ENCODE results near the gene PBX2.
"Not testable (repeated sequence)": the region's sequence is repeated elsewhere in the genome, so short reads cannot be mapped to it uniquely, and the experiment has no call there.

PBX2 gene

DNA sequence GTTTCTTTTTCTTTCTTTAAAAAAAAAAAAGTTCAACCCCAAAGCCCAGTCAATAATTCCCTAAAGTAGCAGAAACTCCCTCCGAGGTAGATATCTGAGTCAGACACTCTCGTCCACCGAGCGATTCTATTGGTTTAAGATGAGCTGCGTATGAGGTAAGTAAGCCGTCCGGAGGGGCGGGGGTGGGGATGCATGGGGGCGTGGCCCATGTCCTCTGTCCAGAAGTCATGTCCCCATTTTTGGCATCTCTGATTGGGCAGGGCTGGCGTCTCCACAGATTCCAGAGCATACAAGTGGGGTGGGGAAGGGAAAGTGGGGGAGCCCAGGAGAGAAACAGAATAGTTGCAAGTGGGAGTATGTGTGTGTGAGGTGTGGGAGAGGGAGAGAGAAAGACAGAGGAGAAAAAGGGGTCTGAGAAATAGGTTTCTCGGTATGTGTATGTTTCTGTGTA is 4.3 kb downstream of the PBX2 start:
- not testable (repeated sequence) for DNase-seq

DNA sequence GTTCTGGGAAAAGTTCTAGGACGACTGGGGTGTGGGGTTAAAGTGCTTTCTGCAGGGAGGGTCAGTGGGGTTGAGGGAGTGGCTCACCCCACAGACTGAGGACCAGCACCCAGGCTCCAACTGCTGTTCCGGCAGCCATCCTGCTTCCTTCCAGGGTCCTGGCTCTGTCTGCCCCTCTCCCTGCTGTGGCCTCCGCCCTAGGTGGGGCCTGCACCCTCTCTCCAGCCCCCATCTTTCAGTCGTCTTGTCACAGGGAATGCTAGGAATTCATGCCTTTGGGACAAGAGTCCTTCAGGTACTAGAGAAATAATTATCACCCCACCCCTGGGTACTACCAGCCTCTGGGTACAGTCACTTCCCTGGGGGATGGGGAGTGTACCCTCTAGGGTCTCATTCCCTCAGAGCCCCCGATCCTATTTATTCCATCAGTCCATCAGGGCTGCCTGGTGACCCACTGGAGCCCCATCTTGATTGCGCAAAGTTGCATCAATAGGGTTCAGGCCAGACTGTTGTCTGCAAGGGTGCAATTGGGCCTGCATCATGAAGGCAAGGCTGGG is 5.8 kb downstream of the PBX2 start, which contains the start of gene AGER:
Gene AGER, minus strand, starts transcription at position 170 of the 557 bp plus-strand sequence. Its CDS starts 31 bp downstream, at position 139.
- DNase-seq: no peak

DNA sequence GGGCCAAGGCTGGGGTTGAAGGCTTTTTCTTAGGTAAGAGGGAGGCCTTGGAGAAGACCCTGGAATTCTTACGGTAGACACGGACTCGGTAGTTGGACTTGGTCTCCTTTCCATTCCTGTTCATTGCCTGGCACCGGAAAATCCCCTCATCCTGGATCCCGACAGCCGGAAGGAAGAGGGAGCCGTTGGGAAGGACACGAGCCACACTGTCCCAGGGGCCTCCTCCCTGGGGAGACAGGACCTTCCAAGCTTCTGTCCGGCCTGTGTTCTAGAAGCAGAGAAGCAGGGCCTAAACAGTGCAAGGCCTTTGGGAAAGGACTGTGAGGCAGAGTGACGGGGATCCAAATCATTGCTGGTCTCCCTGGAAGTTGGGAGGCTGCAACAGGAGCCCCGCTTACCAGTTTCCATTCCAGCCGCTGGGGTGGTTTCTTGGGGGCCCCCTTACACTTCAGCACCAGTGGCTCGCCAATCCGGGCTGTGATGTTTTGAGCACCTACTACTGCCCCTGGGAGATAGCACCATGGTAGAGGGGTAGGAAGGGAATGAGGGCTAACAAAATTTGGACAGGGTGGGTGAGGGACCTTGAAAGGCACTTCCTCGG is 6.4 kb downstream of the PBX2 start:
- no peak for DNase-seq

DNA sequence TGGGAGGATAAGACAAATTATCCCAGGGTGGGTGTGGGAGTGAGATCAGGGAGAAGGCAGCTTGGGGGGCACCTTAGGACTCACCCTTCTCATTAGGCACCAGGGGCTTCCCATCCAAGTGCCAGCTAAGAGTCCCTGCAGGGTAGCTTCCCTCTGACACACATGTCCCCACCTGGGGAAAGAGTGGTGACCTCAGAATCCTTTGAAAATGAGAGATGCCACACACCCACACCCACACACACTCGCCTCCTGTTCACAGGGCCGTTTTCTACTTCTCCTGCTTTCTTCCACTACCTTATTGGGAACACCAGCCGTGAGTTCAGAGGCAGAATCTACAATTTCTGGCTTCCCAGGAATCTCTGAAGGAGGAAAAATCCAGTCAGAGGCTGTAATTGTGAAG is 7.0 kb downstream of the PBX2 start:
- no peak for DNase-seq

DNA sequence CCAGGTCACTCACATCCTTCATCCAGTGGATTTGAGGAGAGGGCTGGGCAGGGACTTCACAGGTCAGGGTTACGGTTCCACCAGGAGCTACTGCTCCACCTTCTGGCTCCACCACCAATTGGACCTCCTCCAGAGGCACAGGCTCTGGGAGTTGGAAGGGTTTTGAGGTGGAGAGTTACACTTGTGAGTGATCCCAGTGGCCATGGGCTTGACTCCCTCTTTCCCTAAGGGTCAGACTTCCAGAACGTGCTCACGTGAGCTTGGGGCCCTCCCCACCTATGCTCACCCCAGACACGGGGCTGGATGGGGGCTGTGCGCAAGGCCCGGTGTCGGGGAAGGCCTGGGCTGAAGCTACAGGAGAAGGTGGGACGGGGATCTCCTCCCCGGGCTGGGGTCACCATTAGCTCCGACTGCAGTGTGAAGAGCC is 7.4 kb downstream of the PBX2 start:
- DNase-seq: no peak

DNA sequence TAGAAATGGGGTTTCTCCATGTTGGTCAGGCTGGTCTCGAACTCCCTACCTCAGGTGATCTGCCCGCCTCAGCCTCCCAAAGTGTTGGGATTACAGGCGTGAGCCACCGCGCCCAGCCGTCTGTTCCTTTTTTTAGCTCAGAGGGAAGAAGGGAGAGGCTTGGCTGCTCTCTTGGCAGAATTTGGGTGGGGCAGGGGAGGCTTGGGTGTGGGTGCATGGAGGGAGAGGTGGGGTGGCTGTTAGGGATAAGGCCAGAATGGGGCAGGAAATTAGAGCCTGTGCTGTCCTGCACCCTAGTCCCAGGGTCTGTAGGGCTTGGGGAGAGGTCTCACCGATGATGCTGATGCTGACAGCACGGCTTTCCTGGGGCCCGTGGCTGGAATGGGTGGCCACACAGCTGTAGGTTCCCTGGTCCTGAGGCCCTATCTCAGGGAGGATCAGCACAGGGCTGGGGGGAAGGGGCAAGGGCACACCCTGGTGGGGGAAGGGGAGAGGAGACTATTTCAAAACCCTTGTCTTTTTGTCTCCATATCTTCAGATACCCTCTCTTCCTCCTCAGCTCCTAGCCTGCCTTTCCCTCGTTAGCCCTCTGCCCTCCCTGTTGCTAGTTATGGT is 8.0 kb downstream of the PBX2 start:
- no peak for DNase-seq

DNA sequence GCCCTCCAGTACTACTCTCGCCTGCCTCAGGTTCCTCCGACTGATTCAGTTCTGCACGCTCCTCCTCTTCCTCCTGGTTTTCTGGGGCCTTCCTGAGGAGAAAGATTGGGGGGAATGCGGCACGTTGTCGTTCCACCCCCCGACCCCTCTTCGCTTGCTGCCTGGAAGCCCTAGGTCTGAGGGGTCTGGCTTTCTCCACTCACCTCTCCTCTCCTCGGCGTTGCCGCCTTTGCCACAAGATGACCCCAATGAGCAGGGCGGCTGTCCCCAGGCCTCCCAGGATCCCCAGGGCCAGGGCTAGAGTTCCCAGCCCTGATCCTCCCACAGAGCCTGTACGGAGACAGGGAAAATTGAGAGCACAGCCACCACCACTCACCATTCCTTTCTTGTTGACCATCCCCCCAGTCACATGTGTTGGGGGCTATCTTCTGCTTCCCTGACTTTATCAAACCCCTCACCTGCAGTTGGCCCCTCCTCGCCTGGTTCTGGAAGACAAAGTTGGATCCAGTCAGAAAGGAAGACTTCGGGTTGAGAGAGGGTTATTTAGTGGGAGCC is 8.8 kb downstream of the PBX2 start:
- DNase-seq: no peak

DNA sequence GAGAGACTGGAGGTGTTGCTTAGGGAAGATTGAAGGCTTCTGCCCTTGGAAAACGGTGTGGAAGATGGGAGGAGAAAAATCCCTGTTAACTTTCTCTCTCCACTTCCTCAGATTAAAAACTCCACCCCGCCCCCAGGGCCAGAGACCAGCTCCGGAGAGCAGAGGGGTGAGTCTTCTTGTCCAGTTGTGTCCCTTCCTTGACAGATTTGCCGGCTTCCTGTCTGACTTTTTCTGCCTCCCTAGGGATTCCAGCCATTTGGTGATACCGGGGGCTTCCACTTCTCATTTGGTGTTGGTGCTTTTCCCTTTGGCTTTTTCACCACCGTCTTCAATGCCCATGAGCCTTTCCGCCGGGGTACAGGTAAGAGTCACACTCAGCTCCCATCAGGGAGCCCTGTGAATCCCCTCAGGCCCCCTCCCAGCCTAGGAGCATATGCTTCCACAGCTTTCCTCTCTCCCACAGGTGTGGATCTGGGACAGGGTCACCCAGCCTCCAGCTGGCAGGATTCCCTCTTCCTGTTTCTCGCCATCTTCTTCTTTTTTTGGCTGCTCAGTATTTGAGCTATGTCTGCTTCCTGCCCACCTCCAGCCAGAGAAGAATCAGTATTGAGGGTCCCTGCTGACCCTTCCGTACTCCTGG is 10.1 kb downstream of the PBX2 start:
- no peak for DNase-seq

DNA sequence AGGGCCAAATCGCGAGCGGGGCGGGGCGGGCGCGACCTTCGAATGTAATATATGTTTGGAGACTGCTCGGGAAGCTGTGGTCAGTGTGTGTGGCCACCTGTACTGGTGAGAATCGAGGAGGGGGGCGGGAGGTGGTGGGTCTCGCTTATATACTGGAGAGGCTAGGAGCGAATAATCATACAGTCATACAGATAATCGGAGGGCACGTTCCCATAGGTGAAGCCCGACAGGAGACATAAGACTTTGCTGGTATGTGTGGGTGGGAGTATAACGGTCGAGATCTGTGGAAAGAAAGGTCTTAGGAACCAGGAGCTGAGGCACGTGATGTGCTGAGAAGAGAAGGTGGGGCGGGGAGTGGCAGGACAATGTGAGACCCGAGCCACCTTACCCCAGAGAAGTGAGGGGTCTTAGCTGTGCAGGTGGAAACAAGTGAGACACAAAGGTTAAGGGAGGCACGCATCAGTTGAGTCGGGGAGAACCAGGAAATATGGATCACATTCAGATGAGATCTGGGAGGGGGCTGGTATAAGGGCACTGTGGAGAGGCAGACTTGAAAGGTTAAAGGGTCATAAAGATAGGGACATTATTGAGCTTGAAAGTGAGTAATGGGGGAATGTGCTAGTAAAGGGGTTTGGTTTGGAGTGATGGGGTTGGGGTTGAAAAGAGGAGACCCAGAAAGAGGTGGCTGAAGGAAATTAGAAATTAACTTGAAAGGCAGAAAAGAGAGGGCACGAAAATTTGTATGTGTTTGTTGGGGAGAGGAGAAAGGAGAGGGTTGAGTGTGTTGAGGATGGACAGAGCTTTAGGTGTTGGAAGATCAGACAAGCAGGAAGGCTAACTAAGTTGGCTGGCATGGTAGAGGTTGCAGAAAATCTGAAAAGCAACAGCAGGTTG is 11.2 kb downstream of the PBX2 start:
- DNase-seq: no peak

DNA sequence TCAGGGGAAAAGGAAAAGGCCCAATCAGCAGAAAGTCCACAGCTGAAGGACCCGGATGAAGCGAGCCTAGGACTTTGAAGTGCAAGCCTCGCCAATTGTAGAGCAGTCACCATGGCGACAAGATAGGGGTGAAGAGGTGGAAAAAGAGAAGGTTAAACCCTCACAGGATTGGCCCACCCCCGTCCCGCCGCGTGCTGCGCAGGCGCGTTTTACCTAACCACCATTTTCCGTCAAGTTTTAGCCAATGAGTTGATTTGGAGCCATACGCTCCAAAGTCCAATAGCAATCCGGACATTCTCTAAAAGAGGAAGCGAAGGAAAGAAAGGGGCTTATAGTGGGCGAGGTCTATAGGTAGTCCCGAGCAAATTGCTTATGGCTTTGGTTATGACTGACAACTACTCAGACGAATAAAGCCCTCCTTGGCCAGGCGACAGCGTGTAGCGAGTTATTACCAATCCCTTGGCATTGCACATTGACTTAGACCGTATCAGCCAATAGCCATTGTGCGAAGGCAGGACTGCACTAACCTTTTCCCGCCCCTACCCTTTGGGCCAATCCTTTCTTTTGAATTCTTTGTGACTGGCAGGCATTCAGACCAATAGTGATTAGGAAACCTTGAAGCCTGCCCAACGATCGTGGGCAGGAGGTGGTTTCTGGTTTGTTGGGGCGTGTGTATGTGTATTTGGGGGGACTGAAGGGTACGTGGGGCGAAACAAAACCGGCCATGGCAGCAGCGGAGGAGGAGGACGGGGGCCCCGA is 12.0 kb downstream of the PBX2 start, which contains the start of gene RNF5:
Gene RNF5, plus strand, starts transcription at position 618 of the 759 bp plus-strand sequence. Its CDS starts 107 bp downstream, at position 725.
- DNase-seq: peak; percentile 73 to 85 (median 84)

DNA sequence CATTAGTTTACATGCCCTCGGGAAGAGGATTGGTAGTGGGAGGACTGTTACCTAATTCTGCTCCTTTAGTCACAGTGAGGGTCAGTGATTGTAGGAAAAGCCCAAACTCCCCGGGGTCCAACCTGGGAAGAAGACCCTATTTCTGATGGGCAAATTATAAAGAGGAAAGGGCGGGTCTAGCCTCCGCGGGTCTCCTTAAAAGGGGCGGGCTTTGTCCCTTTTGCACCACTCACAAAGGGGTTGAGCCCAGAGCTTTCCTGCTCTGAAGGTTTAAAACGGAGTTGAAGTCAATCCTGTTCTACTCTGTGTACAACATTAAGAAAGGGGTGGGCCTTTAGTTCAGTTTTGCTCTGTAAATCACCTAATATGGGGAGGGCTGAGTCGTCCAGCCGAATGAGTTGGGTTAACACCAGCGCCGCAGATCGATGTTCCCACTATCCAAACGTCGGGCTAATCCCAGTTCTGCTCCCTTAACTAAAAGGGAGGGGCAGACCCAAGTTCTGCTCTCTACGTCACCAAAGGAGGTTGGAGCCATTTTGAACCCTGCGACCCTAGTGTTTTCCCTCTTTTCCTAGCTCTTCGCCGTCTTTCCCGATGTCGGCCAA is 12.7 kb downstream of the PBX2 start:
- DNase-seq: no peak

DNA sequence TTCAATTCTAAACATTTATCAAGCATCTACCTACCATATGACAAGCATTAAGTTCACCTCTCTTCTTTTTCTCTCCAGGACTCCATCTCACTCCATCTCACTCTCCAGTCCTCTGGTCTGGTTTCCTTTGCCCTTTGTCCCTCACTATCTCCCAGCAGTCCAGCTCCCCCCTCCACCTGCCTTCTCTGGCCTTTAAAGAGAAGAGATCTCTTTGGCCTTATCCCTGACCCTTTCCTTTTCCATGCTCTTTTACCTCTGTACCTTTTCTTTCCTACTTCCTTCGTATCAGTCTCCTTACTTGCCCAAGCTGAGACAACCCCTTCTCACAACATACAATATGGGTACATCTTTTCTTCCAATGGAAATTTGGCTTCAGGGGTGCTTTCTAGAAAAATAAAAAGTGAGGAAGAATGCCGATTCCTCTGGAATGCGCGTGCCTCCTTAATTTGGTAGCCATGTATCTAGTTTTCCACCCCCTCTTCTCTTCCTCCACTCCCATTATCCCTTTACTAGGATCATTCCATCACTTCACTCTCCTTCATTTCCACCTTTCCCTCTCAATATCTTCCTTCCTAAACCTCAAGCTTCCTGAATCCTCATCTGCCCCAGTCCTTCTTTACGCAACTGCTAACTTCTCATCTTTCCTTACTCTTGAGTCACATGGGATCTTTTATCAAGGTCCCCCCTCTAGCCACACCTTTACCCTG is 13.4 kb downstream of the PBX2 start:
- DNase-seq: no peak

DNA sequence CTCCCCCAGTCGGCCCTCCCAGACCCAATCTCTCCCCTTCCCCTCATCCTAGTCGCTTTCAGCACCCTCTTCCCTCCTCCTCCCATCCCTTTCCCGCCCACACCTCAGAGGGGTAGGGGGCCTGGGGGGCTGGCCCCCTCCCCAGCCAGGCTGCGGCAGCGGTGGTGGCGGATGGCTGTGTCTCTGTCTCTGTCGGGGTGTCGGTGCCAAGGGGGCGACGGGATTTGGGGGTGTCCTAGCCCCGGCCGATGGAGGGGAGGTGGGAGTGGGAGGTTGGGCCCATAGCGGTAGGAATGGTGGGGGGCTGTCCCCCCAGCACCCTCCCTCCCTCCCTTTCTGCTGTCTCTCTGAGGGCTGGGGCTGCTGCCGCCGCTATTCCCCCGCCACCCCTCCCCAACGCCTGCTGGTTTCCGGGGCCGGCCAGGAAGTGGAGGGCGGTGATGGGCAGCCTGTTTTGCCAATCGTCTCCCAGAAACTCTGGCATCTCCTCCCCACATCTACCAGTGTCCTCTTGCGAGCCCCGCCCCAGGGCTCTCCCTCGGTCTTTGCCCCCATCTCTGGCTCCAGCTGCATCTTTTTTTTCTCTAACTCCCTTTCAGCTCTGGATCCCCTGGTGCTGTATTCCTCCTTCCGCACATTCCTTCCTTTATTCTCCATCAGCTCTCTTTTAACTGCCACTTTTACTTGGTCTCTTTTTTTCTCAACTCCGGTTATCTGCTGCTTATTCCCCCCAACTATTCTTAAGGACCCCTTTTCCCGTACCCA is 14.1 kb downstream of the PBX2 start, which contains the start of gene AGPAT1:
Gene AGPAT1, minus strand, starts transcription at position 374 of the 765 bp plus-strand sequence. CDS start 4,588 bp downstream, outside the sequence.
- peak; percentile 74 to 96 (median 92) for DNase-seq

DNA sequence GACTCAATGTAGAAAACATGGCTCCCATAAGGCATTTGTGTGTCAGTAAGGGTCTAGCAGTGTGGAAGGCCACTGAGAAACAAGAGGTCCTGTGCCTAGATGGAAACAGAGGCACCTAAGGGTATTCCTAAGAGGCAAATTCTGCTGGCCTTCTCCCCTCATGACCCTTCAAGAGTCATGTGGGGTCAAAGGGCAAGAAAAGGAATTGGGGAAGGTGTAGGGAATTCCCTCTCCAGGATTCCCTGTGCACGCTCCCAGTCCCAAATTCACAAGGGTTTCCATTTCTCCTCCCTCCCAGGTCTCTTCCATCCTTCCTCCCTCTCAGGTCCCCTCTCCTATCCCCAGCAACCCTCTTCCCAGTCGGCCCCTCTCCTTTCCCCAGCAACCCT is 14.7 kb downstream of the PBX2 start:
- DNase-seq: no peak

DNA sequence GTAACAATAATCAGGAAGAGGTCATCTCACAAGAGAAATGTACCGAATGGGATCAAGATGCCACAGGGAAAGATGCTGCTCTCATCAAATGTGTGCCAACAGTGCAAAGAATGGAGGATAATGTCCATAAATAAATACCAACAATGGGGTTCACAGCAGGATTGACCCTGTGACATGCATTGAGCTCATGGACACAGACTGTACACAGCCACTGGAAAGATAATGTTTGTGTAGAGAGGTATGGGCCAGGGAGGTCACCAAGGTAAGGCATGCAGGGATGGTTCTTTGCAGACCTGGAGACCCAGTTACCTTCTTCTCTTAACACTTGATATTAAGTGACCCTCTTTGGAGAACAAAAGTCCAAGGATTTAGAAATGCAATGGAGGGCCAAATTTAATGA is 15.6 kb downstream of the PBX2 start:
- DNase-seq: no peak

DNA sequence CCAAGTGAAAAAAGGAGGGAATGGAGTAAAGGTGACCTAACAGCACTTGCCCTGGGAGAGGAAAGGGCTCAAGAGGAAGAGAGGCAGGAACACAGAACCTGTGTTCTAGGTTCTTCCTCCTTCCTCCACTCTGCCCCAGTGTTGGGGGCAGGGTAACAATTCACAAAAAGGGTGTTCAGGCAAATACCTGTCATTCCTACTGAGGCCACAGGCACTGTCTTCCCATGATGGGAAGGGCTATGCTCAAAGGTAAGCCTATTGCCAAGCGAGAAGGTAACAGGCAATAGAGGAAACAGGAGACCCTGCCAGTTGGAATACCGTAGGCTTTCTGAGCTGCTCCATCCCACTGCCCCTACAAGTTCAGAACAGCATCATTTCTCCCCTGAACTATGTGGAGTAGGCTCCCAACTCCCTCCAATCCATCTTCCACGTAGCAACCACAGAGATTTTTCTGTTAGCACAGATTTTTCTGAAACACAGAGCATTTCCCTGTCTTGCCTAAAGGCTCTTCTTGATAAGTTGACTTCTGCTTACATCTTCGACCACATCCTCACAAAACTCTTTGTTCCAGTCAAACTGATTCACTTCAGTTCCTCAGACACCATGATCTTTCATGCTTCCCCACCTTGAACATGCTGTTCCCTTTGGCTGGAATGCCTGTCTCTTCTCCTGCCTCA is 16.8 kb downstream of the PBX2 start:
- no peak for DNase-seq

DNA sequence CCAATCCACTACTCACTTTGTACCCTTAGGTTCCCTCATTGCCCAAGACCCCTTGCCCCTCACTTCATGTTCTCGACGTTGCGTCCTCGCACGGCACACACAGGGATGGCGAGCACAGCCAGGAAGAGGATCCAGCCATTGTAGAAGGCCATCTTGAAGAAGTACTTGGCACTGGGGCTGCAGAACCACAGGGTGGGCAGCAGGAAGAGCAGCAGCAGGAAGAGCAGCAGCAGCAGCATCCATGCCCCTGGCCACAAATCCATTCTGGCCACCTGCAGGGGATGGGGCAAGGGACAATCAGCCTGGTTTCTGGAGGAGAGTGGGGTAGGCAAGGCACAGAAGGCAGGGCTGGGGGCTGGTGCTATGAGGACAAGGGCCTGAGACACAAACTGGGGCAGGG is 18.8 kb downstream of the PBX2 start:
- no peak for DNase-seq

DNA sequence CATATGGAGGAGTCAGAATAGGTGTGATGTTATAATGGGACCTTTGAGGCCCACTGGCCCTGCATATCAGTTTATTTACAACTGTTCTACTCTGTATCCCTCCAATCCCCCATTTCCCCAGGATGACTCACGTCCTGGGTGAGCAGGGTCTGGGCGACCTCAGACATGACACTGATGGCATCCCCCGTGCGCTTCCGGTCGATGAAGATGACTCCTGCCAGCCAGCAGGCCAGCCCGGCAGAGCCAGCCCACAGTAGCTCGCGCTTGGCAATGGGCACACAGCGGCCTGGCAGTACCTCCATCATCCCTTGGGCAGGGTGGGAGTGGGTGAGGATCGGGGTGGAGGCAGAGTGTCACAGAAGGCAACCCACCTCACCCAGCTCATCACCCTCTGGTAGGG is 19.7 kb downstream of the PBX2 start:
- DNase-seq: no peak

All from activated naive CD4-positive, alpha-beta T cell (primary cell).